HG03135 (cell line): ENCODE results near the gene TMPRSS9.
"Not testable (repeated sequence)": the region's sequence is repeated elsewhere in the genome, so short reads cannot be mapped to it uniquely, and the experiment has no call there.

Experiments used
- ATAC-seq: cut with Tn5 transposase; IDR thresholded peaks from one replicate; pipeline ENCODE4 v1.9.1; 2021; ENCODE audit warnings: mild to moderate bottlenecking, moderate library complexity; ENCODE audit not compliant: unreplicated experiment

Gene TMPRSS9

GRCh38 chr19:2389594-2389993 is 29.5 kb downstream of the TMPRSS9 start:
- no peak for ATAC-seq

DNA sequence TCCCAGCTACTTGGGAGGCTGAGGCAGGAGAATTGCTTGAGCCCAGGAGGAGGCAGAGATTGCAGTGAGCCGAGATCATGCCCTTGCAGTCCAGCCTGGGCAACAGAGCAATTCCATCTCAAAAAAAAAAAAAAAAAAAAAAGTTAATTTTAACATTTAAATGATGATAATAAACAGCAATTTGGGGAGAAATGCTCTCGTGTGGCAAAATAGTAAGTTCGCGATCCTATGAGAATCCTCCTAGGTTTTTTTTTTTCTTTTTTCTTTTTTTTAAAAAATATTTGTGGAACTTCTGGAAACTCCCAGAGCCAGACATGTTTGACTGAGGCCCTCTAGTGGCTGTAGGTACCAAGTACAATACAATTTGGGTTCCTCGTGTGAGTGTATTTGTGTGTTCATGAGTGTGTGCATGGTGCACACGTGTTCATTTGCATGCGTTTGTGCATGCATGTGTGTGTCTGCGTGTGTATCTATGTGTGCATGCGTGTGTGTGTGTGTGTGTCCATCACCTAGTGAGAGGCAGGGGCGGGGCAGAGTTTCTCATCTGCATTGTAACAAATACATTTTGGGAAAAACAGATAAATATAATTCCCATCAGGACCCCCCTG is 31.2 kb downstream of the TMPRSS9 start:
- ATAC-seq, result no peak

DNA sequence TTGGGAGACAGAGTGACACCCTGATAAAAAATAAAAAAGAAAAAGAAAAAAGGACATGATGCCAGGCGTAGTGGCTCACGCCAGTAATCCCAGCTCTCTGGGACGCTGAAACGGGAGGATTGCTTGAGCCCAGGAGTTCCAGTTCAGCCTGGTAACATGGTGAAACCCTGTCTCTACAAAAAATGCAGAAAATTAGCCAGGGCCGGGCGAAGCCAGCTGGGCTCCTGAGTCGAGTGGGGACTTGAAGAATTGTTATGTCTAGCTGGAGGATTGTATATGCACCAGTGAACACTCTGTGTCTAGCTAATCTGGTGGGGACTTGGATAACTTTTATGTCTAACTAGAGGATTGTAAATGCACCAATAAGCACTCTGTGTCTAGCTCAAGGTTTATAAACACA is 32.3 kb downstream of the TMPRSS9 start:
- ATAC-seq, result no peak

GRCh38 chr19:2392899-2393298 is 32.8 kb downstream of the TMPRSS9 start:
- ATAC-seq, result not testable (repeated sequence)

DNA sequence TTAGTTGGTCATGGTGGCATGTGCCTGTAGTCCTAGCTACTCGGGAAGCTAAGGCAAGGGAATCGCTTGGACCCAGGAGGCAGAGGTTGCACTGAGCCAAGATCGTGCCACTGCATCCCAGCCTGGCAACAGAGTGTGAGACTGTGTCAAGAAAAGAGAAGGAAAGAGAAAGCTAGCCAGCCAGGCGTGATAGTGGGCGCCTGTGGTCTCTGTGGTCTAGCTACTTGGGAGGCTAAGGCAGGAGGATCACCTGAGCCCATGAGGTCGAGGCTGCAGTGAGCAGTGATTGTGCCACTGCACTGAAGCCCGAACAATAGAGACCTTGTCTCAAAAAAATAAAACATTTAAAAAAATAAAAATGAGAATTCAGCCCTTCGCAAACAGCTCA is 34.0 kb downstream of the TMPRSS9 start:
- no peak for ATAC-seq

DNA sequence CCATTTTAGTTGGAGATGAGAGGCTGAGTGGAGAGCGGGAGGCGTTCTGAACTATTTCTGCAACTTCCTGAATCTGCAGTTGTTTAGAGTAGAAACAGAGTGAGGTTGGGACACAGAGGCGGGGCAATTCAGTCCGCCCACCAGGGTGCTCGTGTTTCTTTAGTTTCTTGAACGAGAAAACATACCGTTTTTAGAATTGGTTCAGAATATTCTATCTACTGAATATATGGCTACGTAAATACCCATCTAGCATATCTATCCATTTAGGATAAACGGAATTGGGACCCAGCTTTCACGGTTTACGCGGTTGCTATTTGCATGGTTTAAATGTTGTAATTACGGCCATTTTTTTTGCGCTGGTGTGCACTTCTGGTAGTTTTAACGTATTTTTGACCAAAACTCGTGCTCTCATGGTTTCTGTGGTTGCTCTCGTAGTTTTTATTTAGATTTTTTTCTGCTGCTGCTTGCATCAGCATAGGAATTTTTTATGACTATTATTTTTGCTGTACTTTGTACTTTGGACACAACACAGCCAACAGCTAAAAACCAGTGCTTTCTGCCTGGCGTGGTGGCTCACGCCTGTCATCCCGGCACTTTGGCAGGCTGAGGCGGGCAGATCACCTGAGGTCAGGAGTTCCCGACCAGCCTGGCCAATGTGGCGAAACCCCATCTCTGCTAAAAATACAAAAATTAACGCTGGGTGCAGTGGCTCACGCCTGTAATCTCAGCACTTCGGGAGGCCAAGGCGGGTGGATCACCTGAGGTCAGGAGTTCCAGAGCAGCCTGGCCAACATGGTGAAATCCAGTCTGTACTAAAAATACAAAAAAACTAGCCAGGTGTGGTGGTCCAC is 34.6 kb downstream of the TMPRSS9 start:
- ATAC-seq, result no peak

- ATAC-seq, result not testable (repeated sequence)
Measured at GRCh38 chr19:2395293-2395829, 35.3 kb downstream of the TMPRSS9 start.

GRCh38 chr19:2397173-2397572 is 37.1 kb downstream of the TMPRSS9 start:
- ATAC-seq, result not testable (repeated sequence)

DNA sequence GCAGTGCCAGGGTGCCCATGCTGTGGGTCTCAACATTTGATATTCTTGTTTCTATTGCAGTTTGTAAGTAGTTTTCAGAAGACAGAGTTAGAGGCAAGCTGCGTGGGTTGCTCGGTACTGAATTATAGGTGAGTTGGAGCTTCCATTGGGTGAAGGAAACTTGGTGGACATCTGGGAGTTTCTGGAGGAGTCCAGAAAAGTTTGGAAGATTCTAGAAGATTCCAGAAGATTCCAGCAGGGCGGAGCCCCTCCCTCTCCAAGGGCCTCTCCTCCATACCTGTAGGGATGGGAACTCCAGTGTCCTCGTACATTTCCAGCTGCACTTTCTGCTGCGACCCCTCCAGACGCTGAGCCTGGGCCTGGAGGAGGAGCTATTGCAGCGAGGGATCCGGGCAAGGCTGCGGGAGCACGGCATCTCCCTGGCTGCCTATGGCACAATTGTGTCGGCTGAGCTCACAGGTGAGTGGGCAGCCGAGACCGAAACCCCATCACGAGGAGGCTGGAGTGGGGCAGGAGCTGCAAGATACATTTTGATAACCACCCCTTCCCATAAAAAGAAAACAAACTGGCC is 38.8 kb downstream of the TMPRSS9 start:
- ATAC-seq, result no peak

DNA sequence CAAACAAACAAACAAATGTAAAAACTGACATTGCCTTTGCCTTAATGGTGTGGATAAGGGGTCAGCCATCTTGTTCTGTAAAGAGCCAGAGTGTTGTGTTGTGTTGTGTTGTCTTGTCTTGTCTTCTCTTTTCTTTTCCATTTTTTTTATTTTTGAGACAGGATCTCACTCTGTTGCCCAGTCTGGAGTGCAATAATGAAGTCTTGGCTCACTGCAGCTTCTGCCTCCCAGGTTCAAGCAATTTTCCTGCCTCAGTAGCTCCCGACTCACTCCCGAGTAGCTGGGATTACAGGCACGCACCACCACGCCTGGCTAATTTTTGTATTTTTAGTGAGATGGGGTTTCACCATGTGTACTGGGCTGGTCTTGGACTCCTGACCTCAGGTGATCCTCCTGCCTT is 39.5 kb downstream of the TMPRSS9 start:
- ATAC-seq, result no peak

DNA sequence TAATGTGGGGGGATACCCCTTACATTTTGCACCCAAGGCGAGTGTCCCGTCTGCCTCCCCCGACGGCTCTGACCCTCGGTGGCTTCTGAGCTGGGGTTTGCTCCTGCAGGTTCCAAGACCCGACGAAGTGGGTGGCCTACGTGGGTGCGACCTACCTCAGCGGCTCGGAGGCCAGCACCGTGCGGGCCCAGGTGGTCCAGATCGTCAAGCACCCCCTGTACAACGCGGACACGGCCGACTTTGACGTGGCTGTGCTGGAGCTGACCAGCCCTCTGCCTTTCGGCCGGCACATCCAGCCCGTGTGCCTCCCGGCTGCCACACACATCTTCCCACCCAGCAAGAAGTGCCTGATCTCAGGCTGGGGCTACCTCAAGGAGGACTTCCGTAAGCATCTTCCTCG is 48.2 kb downstream of the TMPRSS9 start:
- ATAC-seq, result no peak

DNA sequence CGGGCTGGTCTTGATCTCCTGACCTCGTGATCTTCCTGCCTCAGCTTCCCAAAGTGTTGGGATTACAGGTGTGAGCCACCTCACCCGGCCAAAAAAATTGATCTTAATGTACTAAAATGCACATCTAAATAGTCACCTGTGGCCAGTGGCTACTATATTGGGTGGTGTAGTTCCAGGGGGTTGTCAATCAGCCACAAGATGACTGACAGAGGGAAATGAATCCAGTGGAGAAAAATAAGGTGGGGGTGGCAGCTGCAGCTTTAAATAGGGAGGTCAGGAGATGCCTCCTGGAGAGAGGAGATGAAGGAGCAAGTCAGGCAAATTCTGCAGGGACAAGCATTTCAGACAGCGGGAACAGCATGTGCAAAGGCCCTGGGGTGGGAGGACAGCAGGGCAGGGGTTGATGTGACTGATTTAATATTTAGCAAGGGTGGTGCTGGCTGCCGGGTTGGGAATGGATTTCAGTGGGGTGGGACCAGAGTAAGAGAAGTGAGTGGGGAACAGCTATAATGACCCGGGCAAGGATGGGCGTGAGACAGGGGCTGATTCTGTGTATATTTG is 49.4 kb downstream of the TMPRSS9 start:
- ATAC-seq, result no peak

DNA sequence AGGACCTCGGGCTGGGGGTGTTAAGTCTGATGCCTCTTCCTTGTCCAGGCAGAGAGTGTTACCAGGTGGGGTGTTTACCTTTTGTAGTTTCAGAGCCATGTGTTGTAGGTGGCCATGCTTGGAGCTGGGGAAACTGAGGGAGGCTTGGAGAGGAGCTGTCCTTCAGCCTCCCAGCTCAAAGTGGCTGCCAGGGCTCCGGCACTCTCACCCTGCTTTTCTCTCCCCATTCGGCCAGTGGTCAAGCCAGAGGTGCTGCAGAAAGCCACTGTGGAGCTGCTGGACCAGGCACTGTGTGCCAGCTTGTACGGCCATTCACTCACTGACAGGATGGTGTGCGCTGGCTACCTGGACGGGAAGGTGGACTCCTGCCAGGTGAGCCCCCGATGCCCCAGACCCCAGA is 50.0 kb downstream of the TMPRSS9 start:
- ATAC-seq, result no peak

DNA sequence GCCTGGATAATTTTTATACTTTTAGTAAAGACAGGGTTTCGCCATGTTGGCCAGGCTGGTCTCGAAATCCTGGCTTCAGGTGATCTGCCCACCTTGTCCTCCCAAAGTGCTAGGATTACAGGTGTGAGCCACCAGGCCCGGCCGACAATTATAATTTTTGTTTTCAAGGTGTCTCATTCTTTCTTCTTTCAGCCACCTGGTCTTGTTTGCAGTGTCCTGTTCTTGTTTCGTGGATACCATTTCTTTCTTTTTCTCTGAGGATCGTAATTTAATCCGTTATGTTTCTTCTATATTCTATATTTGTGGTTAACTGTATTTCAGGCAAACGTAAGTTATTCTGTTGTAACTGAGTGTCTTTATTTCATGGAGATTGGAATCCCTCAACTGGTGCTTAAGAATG is 51.6 kb downstream of the TMPRSS9 start:
- no peak for ATAC-seq

- no peak for ATAC-seq
Measured at GRCh38 chr19:2412449-2412848, 52.4 kb downstream of the TMPRSS9 start.

- ATAC-seq, result no peak
Measured at GRCh38 chr19:2413159-2413558, 53.1 kb downstream of the TMPRSS9 start.

DNA sequence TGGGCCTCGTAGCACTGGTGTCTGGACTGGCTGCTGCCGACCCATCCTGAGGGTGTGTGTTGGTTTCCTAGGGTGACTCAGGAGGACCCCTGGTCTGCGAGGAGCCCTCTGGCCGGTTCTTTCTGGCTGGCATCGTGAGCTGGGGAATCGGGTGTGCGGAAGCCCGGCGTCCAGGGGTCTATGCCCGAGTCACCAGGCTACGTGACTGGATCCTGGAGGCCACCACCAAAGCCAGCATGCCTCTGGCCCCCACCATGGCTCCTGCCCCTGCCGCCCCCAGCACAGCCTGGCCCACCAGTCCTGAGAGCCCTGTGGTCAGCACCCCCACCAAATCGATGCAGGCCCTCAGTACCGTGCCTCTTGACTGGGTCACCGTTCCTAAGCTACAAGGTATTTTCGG is 53.6 kb downstream of the TMPRSS9 start:
- no peak for ATAC-seq

GRCh38 chr19:2415281-2415972 is 55.4 kb downstream of the TMPRSS9 start:
- ATAC-seq, result no peak

DNA sequence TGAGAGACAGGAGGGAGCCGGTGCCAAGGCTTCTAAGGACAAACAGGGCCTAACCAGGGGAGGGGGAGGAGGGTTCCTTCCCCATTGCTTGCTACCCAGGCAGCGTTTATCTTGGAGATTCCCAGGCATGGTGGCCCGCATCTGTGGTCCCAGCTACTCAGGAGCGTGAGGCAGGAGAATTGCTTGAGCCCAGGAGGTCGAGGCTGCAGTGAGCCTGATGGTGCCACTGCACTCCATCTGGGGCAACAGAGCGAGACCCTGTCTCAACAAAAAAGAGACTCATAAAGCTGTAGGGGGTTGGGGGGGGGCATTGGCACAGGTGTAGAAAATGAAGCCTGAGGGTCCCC is 55.9 kb downstream of the TMPRSS9 start:
- ATAC-seq, result no peak

DNA sequence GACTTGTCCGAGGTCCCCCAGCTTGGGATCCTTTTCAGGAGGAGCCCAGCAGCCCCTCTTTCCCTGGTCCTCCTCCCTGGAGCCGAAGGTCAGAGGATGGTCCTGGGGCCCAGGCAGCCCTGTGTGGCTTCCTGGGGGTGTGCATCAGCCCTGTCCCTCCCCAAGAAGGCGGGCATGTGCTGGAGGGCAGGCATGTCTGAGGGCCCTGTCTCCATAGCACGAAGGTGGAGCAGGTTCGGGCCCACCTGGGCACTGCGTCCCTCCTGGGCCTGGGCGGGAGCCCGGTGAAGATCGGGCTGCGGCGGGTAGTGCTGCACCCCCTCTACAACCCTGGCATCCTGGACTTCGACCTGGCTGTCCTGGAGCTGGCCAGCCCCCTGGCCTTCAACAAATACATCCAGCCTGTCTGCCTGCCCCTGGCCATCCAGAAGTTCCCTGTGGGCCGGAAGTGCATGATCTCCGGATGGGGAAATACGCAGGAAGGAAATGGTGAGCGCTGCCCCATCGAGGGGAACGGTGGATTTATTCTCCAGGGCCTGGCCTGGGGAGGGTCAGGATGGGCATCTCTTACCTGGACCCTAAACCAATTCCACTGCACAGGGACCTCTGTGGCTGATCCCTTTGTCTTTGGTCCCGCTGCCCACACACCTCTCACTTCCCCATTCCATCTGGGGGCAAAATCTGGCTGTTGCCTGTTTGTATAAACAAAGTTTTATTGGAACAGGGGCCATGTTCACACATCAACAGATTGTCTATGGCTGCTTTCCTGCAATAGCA is 56.4 kb downstream of the TMPRSS9 start:
- ATAC-seq, result no peak
